Neuronal stem cell (in vitro differentiated cells): ENCODE data around the gene EIF2B4.

Source experiments
- DNase-seq: peaks from one replicate; pipeline ENCODE4 v3.0.0-alpha.2; 2013; ENCODE audit warnings: low spot score
- H2AFZ ChIP-seq: one replicate; pipeline ENCODE4 v1.6.1; 2013; ENCODE audit warnings: mild to moderate bottlenecking, low read length, inconsistent platforms
- H2AK5ac ChIP-seq: 2 replicates; pipeline ENCODE4 v1.6.1; 2013; ENCODE audit warnings: low read depth, mild to moderate bottlenecking, inconsistent platforms, low read length, moderate library complexity, mixed read lengths
- H2BK120ac ChIP-seq: 2 replicates; pipeline ENCODE4 v1.6.1; 2013; ENCODE audit warnings: low read depth, mild to moderate bottlenecking, inconsistent platforms, low read length, moderate library complexity, mixed read lengths
- H2BK12ac ChIP-seq: one replicate; pipeline ENCODE4 v1.6.1; 2013; ENCODE audit warnings: low read length, inconsistent platforms
- H2BK15ac ChIP-seq: 2 replicates; pipeline ENCODE4 v1.6.1; 2013; ENCODE audit warnings: mild to moderate bottlenecking, low read length, inconsistent platforms, mixed read lengths
- H2BK5ac ChIP-seq: one replicate; pipeline ENCODE4 v1.6.1; 2013; ENCODE audit warnings: inconsistent platforms, mild to moderate bottlenecking, low read length, moderate library complexity
- H3K14ac ChIP-seq: one replicate; pipeline ENCODE4 v1.6.1; 2013; ENCODE audit warnings: low read length, inconsistent platforms
- H3K18ac ChIP-seq: 2 replicates; pipeline ENCODE4 v1.6.1; 2013; ENCODE audit warnings: low read length, inconsistent platforms
- H3K23ac ChIP-seq: 2 replicates; pipeline ENCODE4 v1.6.1; 2013; ENCODE audit warnings: low read depth, mild to moderate bottlenecking, mixed read lengths, low read length, inconsistent platforms; ENCODE audit not compliant: poor library complexity
- H3K27ac ChIP-seq: replicated peaks from 3 replicates; pipeline ENCODE4 v1.5.1; 2013; ENCODE audit warnings: low read length, inconsistent platforms
- H3K27me3 ChIP-seq, 3 experiments: 2 replicates each; pipeline ENCODE4 v1.6.1; 2013; ENCODE audit warnings: low read length in 3 of 3, mild to moderate bottlenecking in 2 of 3, inconsistent platforms in 1 of 3, low read depth in 1 of 3, mixed read lengths in 1 of 3, moderate library complexity in 1 of 3; ENCODE audit not compliant: control insufficient read depth in 3 of 3, insufficient read depth in 3 of 3
- H3K36me3 ChIP-seq, 2 donors: replicated peaks in 1 of 2; 2 replicates each; pipeline ENCODE4 v1.6.1; 2013; ENCODE audit warnings: low read length in 2 of 2; ENCODE audit not compliant: control insufficient read depth in 2 of 2, insufficient read depth in 2 of 2
- H3K4ac ChIP-seq: 2 replicates; pipeline ENCODE4 v1.6.1; 2013; ENCODE audit warnings: inconsistent platforms, mild to moderate bottlenecking, low read length, moderate library complexity
- H3K4me1 ChIP-seq, 2 donors: 1 replicate in 1 of 2; 2 replicates in 1 of 2; pipeline ENCODE4 v1.6.1; 2013; ENCODE audit warnings: low read length in 2 of 2, low read depth in 1 of 2; ENCODE audit not compliant: control insufficient read depth in 2 of 2, insufficient read depth in 1 of 2
- H3K4me2 ChIP-seq: one replicate; pipeline ENCODE4 v1.6.1; 2013; ENCODE audit warnings: mild to moderate bottlenecking, low read length, inconsistent platforms; ENCODE audit not compliant: insufficient read depth, poor library complexity, severe bottlenecking
- H3K4me3 ChIP-seq, 2 donors: 2 replicates each; pipeline ENCODE4 v1.5.1; 2013; ENCODE audit warnings: low read length in 2 of 2, mild to moderate bottlenecking in 2 of 2, inconsistent platforms in 1 of 2, moderate library complexity in 1 of 2
- H3K79me1 ChIP-seq: one replicate; pipeline ENCODE4 v1.6.1; 2013; ENCODE audit warnings: low read depth, mild to moderate bottlenecking, inconsistent platforms, low read length, moderate library complexity
- H3K9ac ChIP-seq: one replicate; pipeline ENCODE4 v1.6.1; 2013; ENCODE audit warnings: mild to moderate bottlenecking, low read depth, low read length, inconsistent platforms; ENCODE audit not compliant: poor library complexity
- H3K9me3 ChIP-seq, 2 donors: replicated peaks in 1 of 2; 2 replicates each; pipeline versions ENCODE3 to v1.6.1; 2013; ENCODE audit warnings: low read length in 2 of 2, mild to moderate bottlenecking in 2 of 2, inconsistent platforms in 1 of 2, low read depth in 1 of 2, mixed read lengths in 1 of 2, moderate library complexity in 1 of 2; ENCODE audit not compliant: control insufficient read depth in 2 of 2, insufficient read depth in 1 of 2
- H4K8ac ChIP-seq: one replicate; pipeline ENCODE4 v1.6.1; 2013; ENCODE audit warnings: low read depth, mild to moderate bottlenecking, inconsistent platforms, low read length, moderate library complexity
- H4K91ac ChIP-seq: one replicate; pipeline ENCODE4 v1.6.1; 2013; ENCODE audit warnings: low read length, low read depth, mild to moderate bottlenecking, inconsistent platforms; ENCODE audit not compliant: poor library complexity
- WGBS, 2 donors: extraction: QIAGEN DNeasy Blood & Tissue Kit; methylation state at CpG; one replicate each; pipeline ENCODE4 v1.1.7; 2013; ENCODE audit warnings: missing lambda C conversion rate in 2 of 2, mixed read lengths in 1 of 2; ENCODE audit not compliant: insufficient read length in 2 of 2, insufficient replicate concordance in 1 of 2; ENCODE audit errors: extremely low coverage in 2 of 2; 5-methylcytosine and 5-hydroxymethylcytosine counted together

EIF2B4 gene

DNA sequence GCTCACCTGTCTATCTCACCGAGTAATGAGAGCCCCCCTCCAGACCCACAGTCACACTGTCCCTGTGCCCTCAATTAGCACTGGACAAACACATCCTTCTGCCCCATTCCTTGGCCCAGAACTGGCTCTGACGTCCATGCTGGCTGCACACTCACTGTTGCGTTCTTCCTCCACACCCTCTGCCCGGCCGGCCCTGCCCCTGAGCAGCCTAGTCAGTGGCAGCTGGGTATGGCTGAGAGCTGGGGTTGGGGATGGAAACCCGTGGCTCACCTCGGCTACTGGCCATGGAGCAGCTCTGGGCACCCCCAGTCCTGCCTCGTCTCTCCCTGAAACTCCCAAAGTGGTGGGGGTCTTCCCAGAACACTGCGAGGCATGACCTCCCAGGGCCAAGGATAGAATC, 55.4 kb downstream of the EIF2B4 start:
- WGBS, 2 donors, result no CpG with 5 or more reads among the region's 9 CpGs

More for the DNA sequence above, 55.4 kb downstream of the EIF2B4 start:
- no peaks in the 10 kb centered on the region for H3K4me1 ChIP-seq
- H3K79me1 ChIP-seq, result no peaks in the 10 kb centered on the region
- no peak overlapping the region for H3K9ac ChIP-seq
- no peak overlapping the region for H3K4ac ChIP-seq
- no peak overlapping the region for H2BK15ac ChIP-seq
- H3K18ac ChIP-seq, result no peak overlapping the region
- H3K9me3 ChIP-seq, result no peaks in the 10 kb centered on the region
- H3K14ac ChIP-seq, result no peak overlapping the region
- no peak overlapping the region for H3K4me2 ChIP-seq
- no peak overlapping the region for H2BK12ac ChIP-seq
- no peak overlapping the region for H2AFZ ChIP-seq
- H4K91ac ChIP-seq, result no peak overlapping the region
- H3K36me3 ChIP-seq, result peaks cover 5 to 25% of the 10 kb centered on the region in 2 donors
- no peak overlapping the region for H3K23ac ChIP-seq
- no peak overlapping the region for H3K27ac ChIP-seq
- DNase-seq, result no peak
- H3K27me3 ChIP-seq, result no peaks in the 10 kb centered on the region
- H2BK120ac ChIP-seq, result no peak overlapping the region
- H2BK5ac ChIP-seq, result no peak overlapping the region
- H2AK5ac ChIP-seq, result no peak overlapping the region
- H4K8ac ChIP-seq, result no peak overlapping the region
- H3K4me3 ChIP-seq, result no peak overlapping the region
